RCC 7860 (cell line): Measurements from ENCODE around the gene CDK9.
"Not testable (repeated sequence)": the region's sequence is repeated elsewhere in the genome, so short reads cannot be mapped to it uniquely, and the experiment has no call there.

Experiments
- DNase-seq: peaks from one replicate; pipeline ENCODE4 v3.0.0-alpha.2; 2015; ENCODE audit warnings: low spot score
- FAIRE-seq: peaks from 2 replicates; lab custom pipeline; 2012; peaks lifted over from hg19 to GRCh38; lab: Jason Lieb, UNC

The CDK9 gene

DNA sequence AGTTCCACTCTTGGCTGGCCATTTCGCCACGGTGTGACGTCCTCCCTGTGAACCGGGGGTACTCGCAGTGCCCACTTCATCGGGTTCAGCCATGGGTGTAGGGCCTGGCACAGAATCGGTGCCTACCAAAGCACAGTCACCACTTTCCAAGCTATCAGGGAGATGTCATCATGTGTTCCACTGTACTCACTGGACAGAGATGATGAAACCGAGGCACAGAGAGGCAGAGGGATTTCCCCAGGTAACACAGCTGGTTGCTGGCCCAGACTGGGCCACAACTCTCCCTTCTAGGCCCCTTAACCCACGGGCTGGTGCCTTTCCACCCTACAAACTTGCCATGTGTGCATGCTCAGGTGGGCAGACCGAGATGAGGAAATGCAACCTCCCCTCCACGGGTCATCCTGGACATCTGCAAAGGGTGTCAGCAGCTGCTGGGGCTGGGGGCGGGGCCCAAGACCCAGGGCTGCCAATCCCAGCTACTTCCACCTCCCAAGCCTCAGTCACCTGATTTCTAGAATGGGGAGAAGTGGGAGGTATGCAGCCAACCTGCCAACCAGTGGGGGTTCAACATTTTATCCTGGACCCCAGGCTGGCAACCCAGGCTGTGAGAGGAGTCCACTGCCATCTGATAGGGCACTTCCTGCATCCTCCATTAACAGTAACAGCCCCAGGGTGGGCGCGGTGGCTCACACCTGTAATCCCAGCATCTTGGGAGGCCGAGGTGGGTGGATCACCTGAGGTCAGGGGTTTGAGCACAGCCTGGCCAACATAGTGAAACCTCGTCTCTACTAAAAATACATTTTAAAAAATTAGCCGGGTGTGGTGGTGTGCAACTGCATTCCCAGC, 6.5 kb upstream of the CDK9 start:
- no peak for FAIRE-seq
- no peak for DNase-seq

DNA sequence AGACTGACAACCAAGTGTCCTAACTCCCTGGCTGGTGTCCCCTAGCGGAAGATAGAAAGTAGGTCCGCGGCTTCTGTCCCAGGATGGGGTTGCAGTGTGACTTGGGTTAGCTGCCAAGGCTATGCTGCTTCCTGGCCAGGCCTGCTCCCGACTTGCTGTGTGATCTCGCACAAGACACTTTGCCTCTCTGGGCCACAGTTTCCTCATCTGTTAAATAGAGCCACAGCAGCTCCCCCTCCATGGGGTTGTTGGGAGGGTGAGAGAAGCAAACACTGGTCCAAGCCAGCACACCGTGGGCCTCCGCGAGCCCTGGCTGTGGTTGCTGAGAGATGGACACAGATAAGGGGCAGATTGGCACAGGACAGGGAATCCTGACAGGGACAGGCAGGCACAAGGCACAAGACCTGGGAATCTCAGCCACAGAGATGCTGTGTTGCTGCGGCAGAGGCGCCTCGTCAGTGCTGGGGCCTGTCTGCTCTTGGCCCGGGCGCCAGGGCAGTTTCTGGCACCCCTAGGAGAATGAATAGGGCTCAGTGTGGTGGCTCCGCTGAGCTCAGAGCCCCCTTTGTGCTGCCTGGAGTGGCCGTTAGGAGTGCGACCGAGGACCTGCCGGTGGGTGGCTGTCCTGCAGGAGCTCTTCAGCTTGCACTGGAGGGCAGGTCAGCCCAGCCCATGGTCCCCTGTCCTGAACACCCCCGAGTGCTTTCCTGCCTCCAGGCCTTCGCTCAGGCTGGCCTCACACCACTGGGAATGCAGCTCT, 5.5 kb upstream of the CDK9 start:
- DNase-seq: no peak
- FAIRE-seq: no peak

DNA sequence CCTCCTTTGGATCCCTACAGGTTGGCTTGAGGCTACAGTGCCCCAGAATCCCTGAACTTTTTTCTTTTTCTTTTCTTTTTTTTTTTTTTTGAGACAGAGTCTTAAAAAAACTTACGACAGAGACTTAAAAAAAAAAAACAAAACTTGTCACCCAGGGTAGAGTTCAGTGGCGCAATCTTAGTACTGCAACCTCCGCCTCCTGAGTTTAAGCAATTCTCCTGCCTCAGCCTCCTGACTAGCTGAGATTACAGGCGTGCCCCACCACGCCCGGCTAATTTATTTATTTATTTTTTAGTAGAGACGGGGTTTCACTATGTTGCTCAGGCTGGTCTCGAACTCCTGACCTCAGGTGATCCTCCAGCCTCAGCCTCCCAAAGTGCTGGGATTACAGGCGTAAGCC, 4.9 kb upstream of the CDK9 start:
- not testable (repeated sequence) for FAIRE-seq

DNA sequence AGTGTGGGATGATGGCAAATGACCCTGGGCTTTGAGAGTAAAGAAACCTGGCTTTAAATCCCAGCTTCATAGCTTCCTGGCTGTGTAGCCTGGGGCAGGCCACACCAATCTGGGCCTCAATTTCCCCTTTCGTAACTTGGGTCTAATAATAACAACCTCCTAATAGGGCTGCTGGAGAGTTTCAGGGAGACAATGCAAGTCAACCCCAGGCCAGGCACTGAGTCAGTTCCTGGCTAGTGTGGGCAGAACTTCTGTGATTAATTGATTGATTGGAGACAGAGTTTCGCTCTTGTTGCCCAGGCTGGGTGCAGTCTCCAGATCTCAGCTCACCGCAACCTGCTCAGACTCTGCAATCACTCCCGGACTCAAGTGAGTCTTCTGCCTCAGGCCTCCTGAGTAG, 4.0 kb upstream of the CDK9 start:
- DNase-seq (no peak), FAIRE-seq (no peak)

More for the DNA sequence above, 4.9 kb upstream of the CDK9 start:
- not testable (repeated sequence) for DNase-seq

DNA sequence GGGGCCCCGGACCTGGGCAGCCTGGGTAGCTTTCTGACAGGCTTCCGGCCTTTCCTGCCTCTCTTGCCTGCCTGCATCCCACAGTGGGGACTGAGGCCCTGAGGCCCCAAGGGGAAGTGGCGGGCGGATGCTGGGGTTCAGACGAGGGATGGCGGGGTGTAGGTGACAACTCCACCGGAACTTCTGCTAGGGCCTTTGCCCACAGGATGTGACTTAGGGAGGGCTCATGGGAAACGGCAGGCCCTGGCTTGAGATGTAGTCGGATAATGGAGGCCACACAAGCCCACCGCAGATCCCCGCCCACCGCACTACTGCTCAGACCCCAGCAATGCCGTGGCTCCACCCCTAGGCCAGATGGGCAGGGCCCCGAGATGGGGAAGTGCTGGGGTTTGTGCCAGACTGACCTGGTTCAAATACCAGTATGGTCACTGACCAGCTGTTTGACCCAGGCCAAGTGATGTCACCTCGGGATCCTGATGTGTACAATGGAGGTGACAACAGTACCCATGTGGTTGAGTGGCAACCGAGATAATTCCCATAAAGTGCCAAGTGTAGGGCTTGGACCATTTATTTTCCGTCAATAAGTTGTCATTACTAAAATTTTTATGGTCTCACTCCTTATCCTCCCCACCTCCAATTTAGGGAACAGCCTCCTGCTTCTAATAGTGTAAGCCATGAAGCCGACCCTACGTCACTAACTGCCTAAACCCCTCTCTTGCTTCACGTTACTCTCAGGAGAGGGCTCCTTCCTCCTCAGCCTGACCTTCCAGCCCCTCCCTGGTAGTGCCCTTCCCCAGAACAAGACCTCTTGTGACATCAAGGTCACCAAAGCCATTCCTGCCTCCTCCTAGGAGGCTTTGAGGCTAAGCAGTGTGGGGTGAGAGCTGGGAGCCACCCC, 2.5 kb upstream of the CDK9 start:
- DNase-seq (no peak), FAIRE-seq (no peak)

DNA sequence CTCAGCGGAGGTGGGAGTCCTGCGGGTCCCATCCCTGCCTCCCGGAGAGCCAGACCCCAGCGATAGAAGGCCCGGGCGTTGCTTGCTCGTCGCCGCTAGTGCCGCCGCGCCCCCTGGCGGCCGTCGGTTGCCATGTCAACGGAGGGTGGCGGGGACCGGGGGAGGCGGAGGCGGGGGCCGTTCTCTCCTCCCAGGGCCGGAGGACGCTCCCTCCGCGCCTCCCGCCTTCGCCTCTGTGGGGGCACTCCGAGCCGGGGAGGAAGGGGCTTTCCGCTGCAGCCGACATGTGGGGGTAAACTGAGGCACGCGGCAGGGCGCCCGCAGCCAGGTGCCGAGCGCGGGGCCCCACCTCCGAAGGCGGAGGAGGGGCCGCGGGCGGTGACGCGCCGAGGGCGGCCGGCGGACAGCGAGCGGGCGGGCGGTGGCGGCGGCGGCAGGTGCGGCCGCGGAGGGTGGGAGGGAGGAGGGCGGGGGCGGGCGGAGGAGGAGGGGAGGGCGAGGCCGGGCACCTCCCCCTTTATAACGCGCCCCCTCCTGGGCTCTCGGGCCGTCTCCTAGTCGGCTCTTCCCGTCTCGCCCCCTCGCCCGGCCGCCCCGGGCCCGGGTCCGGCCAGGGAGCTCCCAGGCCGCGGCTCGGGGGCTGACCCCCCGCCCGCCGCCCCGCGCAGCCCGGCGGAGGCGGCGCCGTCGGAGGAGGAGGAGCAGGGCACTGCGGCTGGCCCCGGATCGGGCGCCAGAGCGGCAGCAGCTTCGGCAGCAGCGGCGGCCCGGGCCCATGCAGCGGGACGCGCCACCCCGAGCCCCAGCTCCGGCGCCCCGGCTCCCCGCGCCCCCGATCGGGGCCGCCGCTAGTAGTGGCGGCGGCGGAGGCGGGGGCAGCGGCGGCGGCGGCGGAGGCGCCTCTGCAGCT, 556 bp upstream of the CDK9 start:
- no peak for FAIRE-seq
- peak; percentile 51 for DNase-seq

DNA sequence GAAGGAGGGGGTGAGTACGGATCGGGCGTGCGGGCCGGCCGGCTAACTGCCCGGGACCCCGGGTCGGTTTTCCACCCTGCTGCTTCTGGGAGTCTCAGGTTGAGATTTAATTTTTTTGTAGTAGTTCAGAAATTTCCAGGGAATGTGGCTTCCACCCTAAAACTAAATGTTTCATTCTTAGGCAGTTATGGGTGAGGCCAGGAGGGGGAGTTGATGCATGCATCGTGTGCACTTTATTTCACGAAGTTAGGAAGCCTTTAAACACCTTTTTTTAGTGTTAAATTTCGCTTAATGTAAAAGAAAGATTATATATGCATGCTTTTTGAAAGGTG, 905 bp downstream of the CDK9 start:
- DNase-seq: no peak

DNA sequence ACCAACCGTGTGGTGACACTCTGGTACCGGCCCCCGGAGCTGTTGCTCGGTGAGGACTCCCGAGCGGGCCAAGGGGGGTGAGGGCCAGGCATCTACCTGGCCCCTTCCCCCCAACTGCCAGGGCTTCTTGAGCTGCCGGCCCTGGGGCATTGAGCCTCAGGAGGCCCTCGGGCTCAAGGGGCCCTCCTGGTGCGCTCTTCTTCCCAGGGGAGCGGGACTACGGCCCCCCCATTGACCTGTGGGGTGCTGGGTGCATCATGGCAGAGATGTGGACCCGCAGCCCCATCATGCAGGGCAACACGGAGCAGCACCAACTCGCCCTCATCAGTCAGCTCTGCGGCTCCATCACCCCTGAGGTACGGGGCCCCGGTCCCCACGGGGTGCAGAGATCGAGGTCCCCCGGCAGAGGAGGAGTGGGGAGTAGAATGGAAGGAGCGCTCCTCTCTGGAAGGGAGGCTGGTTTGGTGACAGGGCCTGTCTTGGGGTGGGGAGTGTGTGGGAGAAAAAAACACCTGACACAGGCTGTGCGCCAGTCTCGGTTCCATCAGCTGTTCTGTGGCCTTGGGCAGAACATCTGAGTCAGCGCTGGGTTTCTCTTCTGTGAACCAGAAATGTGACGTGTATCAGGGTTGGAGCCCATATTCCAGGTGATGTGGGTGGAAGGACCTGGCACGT, 2.6 kb downstream of the CDK9 start:
- no peak for FAIRE-seq

More for the DNA sequence above, 905 bp downstream of the CDK9 start:
- FAIRE-seq: no peak

DNA sequence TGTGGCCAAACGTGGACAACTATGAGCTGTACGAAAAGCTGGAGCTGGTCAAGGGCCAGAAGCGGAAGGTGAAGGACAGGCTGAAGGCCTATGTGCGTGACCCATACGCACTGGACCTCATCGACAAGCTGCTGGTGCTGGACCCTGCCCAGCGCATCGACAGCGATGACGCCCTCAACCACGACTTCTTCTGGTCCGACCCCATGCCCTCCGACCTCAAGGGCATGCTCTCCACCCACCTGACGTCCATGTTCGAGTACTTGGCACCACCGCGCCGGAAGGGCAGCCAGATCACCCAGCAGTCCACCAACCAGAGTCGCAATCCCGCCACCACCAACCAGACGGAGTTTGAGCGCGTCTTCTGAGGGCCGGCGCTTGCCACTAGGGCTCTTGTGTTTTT, 3.3 kb downstream of the CDK9 start:
- FAIRE-seq (no peak), DNase-seq (no peak)

More for the DNA sequence above, 2.6 kb downstream of the CDK9 start:
- no peak for DNase-seq

DNA sequence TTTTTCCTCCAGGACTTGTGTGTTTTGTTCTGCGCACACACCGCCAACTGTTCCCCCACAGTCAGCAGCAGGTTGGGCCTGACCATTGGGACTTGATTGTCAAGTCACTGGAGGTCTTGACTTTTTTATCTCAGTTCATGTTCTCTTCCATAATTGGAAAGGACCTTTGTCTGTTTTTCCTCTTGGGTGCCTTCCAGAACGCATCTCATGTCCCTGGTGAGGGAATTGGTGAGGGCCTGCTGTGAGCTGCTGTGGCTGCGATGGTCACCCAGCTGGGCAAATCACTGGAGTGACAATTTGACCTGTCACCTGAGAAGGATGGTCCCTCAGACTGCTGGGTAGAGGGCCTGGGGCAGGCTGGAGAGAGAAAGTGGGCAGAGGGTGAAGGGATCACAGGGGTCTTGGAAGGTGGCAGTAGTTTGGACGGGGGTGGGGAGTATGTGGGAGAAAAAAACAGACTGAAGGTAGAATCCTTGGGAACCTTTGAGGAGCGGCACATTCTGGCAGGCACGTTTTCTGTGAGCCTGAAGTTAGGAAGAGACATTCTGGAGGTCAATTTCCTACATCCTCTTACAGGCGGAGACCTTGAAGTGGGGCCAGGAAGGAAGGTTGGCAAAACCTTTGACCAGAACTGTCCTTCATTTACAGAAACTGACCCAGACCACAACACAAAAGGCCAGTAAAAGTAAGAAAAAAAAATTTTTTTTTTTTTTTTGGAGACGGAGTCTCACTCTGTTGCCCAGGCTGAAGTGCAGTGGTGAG, 4.4 kb downstream of the CDK9 start:
- DNase-seq (no peak), FAIRE-seq (no peak)

DNA sequence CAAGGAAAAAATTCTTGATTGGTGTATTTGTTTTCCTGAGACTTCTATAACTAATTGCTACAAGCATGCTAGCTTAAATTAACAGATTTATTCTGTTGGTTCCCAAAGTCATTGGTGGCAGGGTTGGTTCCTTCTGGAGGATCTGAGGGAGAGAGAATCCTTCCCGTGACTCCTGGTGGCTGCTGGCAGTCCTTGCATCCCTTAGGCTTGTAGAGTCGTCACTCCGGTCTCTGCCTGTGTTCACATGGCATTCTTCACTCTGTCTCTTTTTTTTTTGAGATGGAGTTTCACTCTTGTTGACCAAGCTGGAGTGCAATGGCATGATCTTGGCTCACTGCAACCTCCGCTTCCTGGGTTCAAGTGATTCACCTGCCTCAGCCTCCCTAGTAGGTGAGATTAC, 5.3 kb downstream of the CDK9 start:
- no peak for DNase-seq
- no peak for FAIRE-seq

DNA sequence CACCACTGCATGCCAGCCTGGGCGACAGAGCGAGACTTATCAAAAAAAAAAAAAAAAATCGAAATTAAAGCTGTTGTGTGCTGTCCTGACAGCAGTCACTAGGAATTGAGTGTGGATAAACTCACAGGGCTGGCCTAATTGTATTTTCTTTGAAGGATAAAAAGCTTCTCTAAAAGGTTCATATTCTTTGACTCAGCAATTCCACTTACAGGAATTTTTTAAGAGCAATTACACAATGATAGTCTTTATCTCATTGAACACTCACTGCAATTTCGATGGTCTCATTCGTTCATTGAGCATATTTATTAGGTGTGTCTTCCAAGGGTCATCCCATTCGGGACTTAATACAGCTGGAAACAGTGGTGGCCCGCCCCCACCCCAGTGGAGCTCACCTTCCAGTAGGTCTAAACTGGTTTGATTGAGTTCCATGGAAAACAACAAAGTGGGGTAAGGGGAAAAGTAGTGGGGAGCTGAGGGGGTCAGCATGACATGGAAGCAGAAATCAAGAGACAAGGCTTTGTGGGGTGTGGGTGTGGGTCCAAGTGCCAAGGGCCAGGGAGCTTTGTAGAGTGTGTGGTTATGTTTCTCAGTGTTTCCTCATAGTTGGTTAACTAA, 6.7 kb downstream of the CDK9 start:
- DNase-seq (no peak), FAIRE-seq (no peak)

DNA sequence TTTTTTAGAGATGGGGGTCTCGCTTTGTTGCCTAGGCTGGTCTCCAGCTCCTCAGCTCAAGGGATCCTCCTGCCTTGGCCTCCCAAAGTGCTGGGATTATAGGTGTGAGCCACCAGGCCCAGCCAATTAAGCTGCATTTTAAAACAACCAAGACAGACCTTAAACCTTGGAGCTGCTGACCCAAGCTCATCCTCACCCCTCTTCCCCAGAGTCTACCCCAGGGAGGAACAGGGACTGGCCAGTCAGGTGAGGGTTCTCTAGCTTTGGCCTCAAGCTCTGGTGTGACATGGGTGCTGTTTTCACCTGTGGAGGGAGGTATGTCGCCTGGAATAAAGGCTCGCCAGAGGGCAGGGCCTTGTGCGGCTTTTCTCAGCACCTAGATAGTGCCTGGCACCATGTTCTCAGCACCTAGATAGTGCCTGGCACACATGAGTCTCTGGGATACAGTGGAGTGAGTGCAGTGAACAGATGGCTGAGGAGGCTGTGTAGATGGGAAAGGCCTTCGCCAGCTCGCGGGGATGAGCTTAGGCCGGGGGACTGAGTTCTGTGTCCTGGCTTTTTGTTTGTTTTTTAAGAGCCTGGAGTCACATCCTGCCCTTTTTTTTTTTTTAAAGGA, 7.4 kb downstream of the CDK9 start:
- DNase-seq (no peak), FAIRE-seq (no peak)

DNA sequence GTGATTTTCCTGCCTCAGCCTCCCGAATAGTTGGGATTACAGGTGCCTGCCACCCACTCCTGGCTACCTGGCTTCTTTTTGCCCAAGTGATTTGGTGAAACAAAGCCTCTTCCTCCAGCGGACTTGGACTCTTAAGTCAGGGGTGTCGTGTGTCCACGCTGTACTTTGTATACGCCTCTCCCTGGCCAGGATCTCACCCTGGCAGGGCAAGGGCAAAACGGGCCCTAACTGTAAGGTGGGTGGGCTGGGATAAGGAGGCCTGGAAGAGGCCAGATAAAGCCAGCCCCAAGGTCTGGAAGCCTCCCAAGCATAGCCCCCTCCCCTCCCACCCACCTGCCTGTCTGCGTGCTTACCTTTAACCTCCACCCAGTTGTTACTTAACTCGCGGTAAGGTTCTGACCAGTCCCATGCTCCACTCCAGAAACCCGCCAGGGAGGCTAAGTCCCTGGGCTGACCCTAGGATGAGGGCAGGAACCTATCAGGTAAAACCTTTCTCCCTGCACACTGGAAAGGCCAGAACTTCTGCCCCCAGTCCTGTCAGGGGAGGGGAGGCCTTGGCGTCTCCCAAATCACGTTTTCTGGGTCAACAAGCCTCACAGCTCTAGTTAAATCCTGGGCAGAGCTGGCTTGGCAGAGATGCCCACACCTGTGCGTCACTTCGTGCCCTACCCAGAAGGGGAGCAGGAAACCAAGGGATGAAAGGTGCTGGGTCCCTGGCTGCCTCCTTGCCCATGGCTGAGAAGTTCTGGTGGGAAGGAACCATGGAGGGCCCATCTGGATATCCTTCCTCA, 8.4 kb downstream of the CDK9 start:
- FAIRE-seq: no peak
- no peak for DNase-seq

DNA sequence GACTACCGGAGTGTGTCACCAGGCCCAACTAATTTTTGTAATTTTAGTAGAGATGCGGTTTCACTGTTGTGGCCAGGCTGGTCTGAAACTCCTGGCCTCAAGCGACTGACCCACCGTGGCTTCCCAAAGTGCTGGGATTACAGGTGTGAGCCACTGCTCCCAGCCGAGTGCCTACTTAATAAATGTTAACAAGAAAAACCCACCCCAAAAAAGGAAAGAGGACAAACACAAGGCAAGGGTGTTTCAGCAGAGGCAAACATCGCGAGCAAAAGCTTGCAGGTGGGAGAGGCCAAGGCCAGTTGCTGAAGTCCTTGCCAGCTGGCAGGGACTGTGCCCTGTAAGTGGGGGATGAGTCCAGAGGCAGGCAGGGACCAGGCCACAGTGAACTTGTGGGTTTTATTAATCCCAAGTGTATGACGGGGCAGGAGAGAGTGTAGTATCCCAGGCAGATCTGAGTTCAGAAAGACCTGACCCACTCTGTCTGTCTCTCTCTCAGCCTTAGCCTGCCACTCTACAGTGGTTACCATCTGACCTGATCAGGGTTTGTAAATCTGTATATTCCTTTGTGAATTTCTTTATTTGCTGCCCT, 10.5 kb downstream of the CDK9 start:
- DNase-seq (no peak), FAIRE-seq (no peak)

DNA sequence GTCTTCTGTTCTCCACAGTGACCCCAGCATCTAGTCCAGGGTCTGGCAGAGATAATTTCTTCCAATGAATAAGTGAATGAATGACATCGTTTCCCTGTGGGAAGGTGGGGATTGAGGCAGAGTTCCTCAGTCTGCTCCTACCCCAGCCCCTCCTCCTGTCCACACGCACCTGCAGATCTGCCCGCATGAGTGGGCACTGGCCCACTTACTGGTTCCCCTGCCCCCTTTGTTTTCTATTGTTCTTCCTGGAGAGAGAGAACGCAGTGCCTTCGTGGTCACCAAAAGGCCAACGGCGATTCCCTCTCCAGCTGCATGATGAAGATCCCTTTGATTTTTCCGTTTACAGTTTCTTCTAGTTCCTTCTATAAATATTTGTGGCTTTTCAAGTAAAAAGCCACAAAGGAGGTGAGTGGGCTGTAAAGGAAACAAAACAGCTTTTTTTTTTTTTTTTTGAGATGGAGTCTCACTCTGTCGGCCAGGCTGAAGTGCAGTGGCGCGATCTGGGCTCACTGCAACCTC, 11.1 kb downstream of the CDK9 start:
- DNase-seq (no peak), FAIRE-seq (no peak)
